ENCODE measurements around the gene AMBRA1. TPM values are rescaled to one million over a fixed set of nuclear protein-coding genes. Genes with fewer than 3 reads are reported as not detected.
"Not testable (repeated sequence)": the region's sequence is repeated elsewhere in the genome, so short reads cannot be mapped to it uniquely, and the experiment has no call there.

Gene AMBRA1
- total RNA-seq, 2 donors from 2014 or later, result 47.3 to 52.2 TPM

GRCh38 chr11:46518928-46519327, 74.9 kb downstream of the AMBRA1 start:
- H3K36me3 Mint-ChIP-seq (ENCODE audit: low read depth); DNase-seq; H3K27me3 Mint-ChIP-seq; H3K9me3 ChIP-seq (ENCODE audit: control insufficient read depth, low read length, poor library complexity, severe bottlenecking); H3K27ac Mint-ChIP-seq; ATAC-seq; H3K4me3 Mint-ChIP-seq: not testable (repeated sequence)
- peaks cover 14% of the 10 kb centered on the region for H3K4me1 Mint-ChIP-seq

GRCh38 chr11:46514370-46514769, 79.5 kb downstream of the AMBRA1 start:
- DNase-seq, result no peak
- peaks cover 11% of the 10 kb centered on the region for H3K4me1 Mint-ChIP-seq
- H3K4me3 Mint-ChIP-seq, result no peak overlapping the region
- H3K27me3 Mint-ChIP-seq, result no peaks in the 10 kb centered on the region
- ATAC-seq, result no peak
- H3K27ac Mint-ChIP-seq, result peak overlapping the region; percentile 34
- H3K36me3 Mint-ChIP-seq (ENCODE audit: low read depth), result peaks cover 3% of the 10 kb centered on the region
- no peaks in the 10 kb centered on the region for H3K9me3 ChIP-seq (ENCODE audit: control insufficient read depth, low read length, poor library complexity, severe bottlenecking)

- Mint-ChIP-seq H3K36me3 (ENCODE audit: low read depth) (peaks cover 3% of the 10 kb centered on the region), H3K27ac (peak overlapping the region; percentile 34), H3K4me3 (no peak overlapping the region), H3K27me3 (no peaks in the 10 kb centered on the region), H3K4me1 (peaks cover 11% of the 10 kb centered on the region)
- ATAC-seq (no peak), DNase-seq (no peak)
- H3K9me3 ChIP-seq (ENCODE audit: control insufficient read depth, low read length, poor library complexity, severe bottlenecking), result no peaks in the 10 kb centered on the region
Measured at GRCh38 chr11:46513934-46514342, 79.9 kb downstream of the AMBRA1 start.

- no peak for DNase-seq
- Mint-ChIP-seq H3K4me1 (peaks cover 11% of the 10 kb centered on the region), H3K27ac (peak overlapping the region; percentile 53), H3K36me3 (ENCODE audit: low read depth) (peaks cover 3% of the 10 kb centered on the region), H3K27me3 (no peaks in the 10 kb centered on the region), H3K4me3 (no peak overlapping the region)
- ATAC-seq, result no peak
- H3K9me3 ChIP-seq (ENCODE audit: control insufficient read depth, low read length, poor library complexity, severe bottlenecking), result no peaks in the 10 kb centered on the region
Measured at GRCh38 chr11:46512261-46512881, 81.5 kb downstream of the AMBRA1 start.

GRCh38 chr11:46511342-46511741, 82.5 kb downstream of the AMBRA1 start:
- Mint-ChIP-seq H3K27me3 (no peaks in the 10 kb centered on the region), H3K4me3 (no peak overlapping the region), H3K4me1 (peaks cover 15% of the 10 kb centered on the region), H3K36me3 (ENCODE audit: low read depth) (peaks cover 5% of the 10 kb centered on the region), H3K27ac (no peak overlapping the region)
- DNase-seq (no peak), ATAC-seq (no peak)
- H3K9me3 ChIP-seq (ENCODE audit: control insufficient read depth, low read length, poor library complexity, severe bottlenecking), result no peaks in the 10 kb centered on the region

- Mint-ChIP-seq H3K4me1 (peaks cover 22% of the 10 kb centered on the region), H3K27me3 (no peaks in the 10 kb centered on the region), H3K4me3 (no peak overlapping the region), H3K27ac (no peak overlapping the region), H3K36me3 (ENCODE audit: low read depth) (peaks cover 12% of the 10 kb centered on the region)
- H3K9me3 ChIP-seq (ENCODE audit: control insufficient read depth, low read length, poor library complexity, severe bottlenecking), result no peaks in the 10 kb centered on the region
- ATAC-seq (no peak), DNase-seq (no peak)
Measured at GRCh38 chr11:46508360-46508759, 85.5 kb downstream of the AMBRA1 start.

GRCh38 chr11:46506483-46506791, 87.4 kb downstream of the AMBRA1 start:
- no peak overlapping the region for H3K4me3 Mint-ChIP-seq
- H3K27ac Mint-ChIP-seq, result no peak overlapping the region
- no peak for ATAC-seq

GRCh38 chr11:46505741-46506482, 87.9 kb downstream of the AMBRA1 start:
- no peaks in the 10 kb centered on the region for H3K9me3 ChIP-seq (ENCODE audit: control insufficient read depth, low read length, poor library complexity, severe bottlenecking)
- ATAC-seq, result no peak
- Mint-ChIP-seq H3K36me3 (ENCODE audit: low read depth) (peaks cover 9% of the 10 kb centered on the region), H3K27me3 (no peaks in the 10 kb centered on the region), H3K27ac (no peak overlapping the region), H3K4me3 (no peak overlapping the region), H3K4me1 (peaks cover 19% of the 10 kb centered on the region)
- DNase-seq, result no peak

More at GRCh38 chr11:46506483-46506791, 87.4 kb downstream of the AMBRA1 start:
- Mint-ChIP-seq H3K27me3 (no peaks in the 10 kb centered on the region), H3K36me3 (ENCODE audit: low read depth) (peaks cover 9% of the 10 kb centered on the region), H3K4me1 (peaks cover 18% of the 10 kb centered on the region)
- H3K9me3 ChIP-seq (ENCODE audit: control insufficient read depth, low read length, poor library complexity, severe bottlenecking), result no peaks in the 10 kb centered on the region
- DNase-seq, result no peak

GRCh38 chr11:46504817-46505613, 88.8 kb downstream of the AMBRA1 start:
- H3K4me1 Mint-ChIP-seq, result peaks cover 25% of the 10 kb centered on the region
- no peak overlapping the region for H3K27ac Mint-ChIP-seq
- H3K4me3 Mint-ChIP-seq, result no peak overlapping the region
- H3K9me3 ChIP-seq (ENCODE audit: control insufficient read depth, low read length, poor library complexity, severe bottlenecking), result no peaks in the 10 kb centered on the region
- no peak for DNase-seq
- peaks cover 12% of the 10 kb centered on the region for H3K36me3 Mint-ChIP-seq (ENCODE audit: low read depth)
- ATAC-seq, result no peak
- H3K27me3 Mint-ChIP-seq, result no peaks in the 10 kb centered on the region

GRCh38 chr11:46499821-46500220, 94.0 kb downstream of the AMBRA1 start:
- H3K9me3 ChIP-seq (ENCODE audit: control insufficient read depth, low read length, poor library complexity, severe bottlenecking), result no peaks in the 10 kb centered on the region
- peaks cover 21% of the 10 kb centered on the region for H3K4me1 Mint-ChIP-seq
- ATAC-seq, result no peak
- peaks cover 15% of the 10 kb centered on the region for H3K36me3 Mint-ChIP-seq (ENCODE audit: low read depth)
- no peaks in the 10 kb centered on the region for H3K27me3 Mint-ChIP-seq
- no peak for DNase-seq
- H3K27ac Mint-ChIP-seq, result peak overlapping the region; percentile 65
- H3K4me3 Mint-ChIP-seq, result no peak overlapping the region

GRCh38 chr11:46498968-46499367, 94.9 kb downstream of the AMBRA1 start:
- no peaks in the 10 kb centered on the region for H3K9me3 ChIP-seq (ENCODE audit: control insufficient read depth, low read length, poor library complexity, severe bottlenecking)
- Mint-ChIP-seq H3K36me3 (ENCODE audit: low read depth) (peaks cover 15% of the 10 kb centered on the region), H3K27me3 (no peaks in the 10 kb centered on the region), H3K4me3 (no peak overlapping the region), H3K27ac (peak overlapping the region; percentile 65), H3K4me1 (peaks cover 21% of the 10 kb centered on the region)
- DNase-seq (no peak), ATAC-seq (no peak)

GRCh38 chr11:46498179-46498578, 95.6 kb downstream of the AMBRA1 start:
- no peaks in the 10 kb centered on the region for H3K27me3 Mint-ChIP-seq
- ATAC-seq, result no peak
- H3K4me1 Mint-ChIP-seq, result peaks cover 21% of the 10 kb centered on the region
- H3K9me3 ChIP-seq (ENCODE audit: control insufficient read depth, low read length, poor library complexity, severe bottlenecking), result no peaks in the 10 kb centered on the region
- DNase-seq, result no peak
- no peak overlapping the region for H3K4me3 Mint-ChIP-seq
- H3K27ac Mint-ChIP-seq, result peak overlapping the region; percentile 79
- peaks cover 15% of the 10 kb centered on the region for H3K36me3 Mint-ChIP-seq (ENCODE audit: low read depth)

GRCh38 chr11:46497498-46497897, 96.3 kb downstream of the AMBRA1 start:
- Mint-ChIP-seq H3K4me3 (no peak overlapping the region), H3K27me3 (no peaks in the 10 kb centered on the region), H3K36me3 (ENCODE audit: low read depth) (peaks cover 15% of the 10 kb centered on the region), H3K4me1 (peaks cover 21% of the 10 kb centered on the region), H3K27ac (peak overlapping the region; percentile 79)
- no peak for DNase-seq
- ATAC-seq, result no peak
- H3K9me3 ChIP-seq (ENCODE audit: control insufficient read depth, low read length, poor library complexity, severe bottlenecking), result no peaks in the 10 kb centered on the region
